GM19023 (cell line): ENCODE measurements around the gene LYRM4.

Source experiments
- ATAC-seq: cut with Tn5 transposase; IDR thresholded peaks from one replicate; pipeline ENCODE4 v1.9.1; 2021; ENCODE audit warnings: mild to moderate bottlenecking, moderate library complexity; ENCODE audit not compliant: unreplicated experiment

LYRM4 gene

DNA sequence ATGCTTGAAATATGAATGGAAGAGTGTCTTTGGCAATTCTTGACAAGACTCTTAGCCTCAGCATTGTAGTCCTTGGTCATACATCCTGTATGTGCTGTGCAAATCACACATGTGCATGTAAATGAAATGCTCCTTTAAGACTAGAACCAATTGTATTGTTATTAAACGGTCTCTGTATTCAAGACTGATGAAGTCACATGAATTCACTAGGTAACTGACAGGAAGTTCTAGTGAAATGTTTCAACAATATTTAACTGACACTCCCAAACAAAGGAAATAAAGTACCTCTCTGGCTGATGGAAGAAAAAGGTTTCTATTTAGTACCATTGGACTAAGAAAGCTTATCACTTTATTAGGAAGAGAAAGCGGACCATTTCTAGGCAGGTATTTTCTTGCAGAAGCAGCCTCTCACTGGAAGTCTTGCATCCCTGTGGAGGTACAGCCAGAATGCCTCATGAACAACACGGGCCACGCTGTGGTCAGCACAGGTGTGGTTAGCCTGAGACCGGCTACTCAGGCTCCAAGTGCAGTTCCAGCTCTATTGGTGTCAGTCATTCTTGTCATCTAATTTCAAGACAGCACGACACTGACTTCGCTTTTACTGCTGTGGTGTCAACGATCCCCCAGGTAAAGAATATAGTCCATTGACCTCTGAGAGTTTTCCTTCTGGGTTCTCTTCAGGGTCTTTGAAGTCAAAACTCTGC lies 158.3 kb downstream of the LYRM4 start:
- no peak for ATAC-seq

DNA sequence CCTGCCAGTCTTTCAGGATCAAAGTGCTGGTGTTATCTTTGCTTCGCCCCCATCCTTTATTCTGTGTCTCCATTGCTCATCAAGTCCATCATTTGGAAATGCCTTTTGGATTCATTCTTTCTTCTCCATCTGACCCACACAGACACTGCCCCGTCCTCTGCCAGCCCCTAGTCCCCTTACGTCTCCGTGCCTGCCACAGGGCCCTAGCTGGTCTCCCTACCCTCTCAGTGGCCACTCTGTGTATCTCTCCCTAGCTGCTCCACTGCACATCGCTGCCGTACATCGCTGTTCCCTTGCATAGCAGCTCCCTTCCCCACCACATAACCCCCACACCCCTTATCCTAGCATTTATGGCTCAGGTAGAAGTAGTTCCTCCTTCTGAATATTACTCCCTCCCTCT lies 159.9 kb downstream of the LYRM4 start:
- ATAC-seq: no peak

DNA sequence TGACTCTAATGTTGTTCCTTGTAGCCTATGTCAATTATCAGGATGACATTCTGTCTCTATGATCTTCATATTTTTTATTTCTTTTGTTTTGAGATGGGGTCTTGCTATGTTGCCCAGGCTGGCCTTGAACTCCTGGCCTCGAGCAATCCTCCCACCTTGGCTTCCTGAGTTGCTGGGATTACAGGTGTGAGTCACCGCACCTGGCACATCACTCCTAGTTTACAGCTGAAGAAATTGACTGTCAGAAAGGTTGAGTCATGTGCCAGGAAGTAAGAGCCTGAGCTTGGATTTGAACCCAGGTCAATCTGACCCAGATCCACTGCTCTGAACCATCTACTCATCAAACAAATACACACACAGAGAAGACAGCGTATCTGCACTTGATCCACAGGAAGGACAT lies 161.2 kb downstream of the LYRM4 start:
- no peak for ATAC-seq

DNA sequence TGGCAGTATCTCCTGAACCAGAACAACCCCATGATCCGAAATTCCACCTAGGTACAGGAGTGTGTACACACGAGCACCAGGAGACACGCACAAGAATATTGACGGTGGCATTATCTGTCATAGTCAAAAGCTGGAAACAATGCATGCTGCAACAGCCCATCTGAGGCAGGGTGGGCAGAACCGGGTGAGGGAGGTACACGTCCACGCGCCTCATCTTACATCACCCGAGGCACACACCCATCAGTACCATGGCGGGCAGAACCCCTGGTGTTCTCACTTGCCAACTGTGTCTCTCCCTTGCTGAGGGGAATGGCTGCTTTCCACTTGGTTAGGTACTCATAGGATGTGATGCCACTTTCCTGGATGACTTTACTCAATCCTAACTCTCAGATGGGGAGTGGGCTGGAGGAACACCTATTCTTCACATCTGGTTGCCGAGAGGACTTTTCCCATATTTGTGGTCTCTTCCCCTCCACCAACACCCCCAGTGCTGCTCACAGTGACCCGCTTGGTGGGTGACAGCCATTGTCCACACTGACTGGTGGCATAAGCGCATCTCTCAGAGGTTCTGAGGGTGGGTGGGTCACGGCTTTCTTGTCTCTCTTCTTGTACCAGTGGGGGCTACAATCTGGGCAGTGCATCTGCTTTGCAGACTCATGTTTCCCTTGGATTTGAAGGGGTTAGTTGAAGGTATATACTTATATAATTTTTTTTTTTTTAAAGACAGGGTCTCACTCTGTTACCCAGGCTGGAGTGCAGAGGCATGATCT lies 162.1 kb downstream of the LYRM4 start:
- no peak for ATAC-seq

DNA sequence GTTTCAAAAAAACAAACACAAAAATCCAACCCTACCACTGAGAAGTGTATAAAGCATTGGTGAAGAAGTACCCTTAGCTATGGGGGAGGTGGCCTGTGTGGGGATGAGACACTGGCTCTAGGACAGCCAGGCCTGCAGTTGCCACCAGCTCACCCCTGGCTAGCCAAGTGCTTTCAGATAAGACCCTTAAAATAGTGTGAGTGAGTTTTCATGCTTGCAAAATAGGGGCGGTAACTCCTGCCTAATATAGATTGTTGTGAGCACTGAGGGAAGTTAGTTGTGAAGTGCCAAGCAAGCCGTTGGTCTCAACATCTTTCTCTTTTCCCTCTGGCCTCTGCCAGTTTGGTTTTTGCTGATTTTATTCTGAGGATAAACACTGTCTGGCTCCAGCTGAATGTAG lies 164.3 kb downstream of the LYRM4 start:
- ATAC-seq: no peak

DNA sequence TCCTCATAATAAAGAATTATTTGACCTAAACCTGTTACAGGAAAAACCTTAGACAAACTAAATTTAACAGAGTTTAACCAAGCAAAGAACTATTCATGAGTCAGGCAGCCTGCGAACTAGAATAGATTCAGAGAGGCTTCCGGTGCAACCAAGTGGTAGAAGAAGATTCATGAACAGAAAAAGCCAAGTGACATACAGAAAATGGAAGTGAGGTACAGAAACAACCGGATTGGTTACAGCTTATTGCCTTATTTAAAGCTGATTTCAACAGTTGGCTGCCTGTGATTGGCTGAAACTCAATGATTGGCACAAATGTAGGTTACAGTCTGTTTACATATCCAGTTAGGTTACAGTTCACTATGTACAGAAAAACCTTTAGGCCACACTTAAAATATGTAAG lies 165.5 kb downstream of the LYRM4 start:
- ATAC-seq: peak; percentile 69

DNA sequence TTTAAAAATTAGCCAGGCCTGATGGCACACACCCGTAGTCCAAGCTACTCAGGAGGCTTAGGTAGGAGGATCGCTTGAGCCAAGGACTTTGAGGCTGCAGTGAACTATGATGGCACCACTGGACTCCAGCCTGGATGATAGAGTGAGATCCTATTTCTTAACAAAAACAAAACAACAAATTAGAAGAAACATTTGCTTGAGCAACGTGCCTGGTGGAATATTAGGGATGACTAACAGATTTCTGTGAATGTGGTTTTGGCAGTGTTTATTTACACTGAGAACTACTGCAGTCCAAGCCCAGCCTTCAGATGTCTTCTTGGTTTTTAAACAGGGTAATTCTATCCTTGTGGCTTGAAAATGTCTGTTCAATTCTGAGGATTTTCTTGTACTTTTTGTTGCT lies 166.4 kb downstream of the LYRM4 start:
- ATAC-seq: no peak

DNA sequence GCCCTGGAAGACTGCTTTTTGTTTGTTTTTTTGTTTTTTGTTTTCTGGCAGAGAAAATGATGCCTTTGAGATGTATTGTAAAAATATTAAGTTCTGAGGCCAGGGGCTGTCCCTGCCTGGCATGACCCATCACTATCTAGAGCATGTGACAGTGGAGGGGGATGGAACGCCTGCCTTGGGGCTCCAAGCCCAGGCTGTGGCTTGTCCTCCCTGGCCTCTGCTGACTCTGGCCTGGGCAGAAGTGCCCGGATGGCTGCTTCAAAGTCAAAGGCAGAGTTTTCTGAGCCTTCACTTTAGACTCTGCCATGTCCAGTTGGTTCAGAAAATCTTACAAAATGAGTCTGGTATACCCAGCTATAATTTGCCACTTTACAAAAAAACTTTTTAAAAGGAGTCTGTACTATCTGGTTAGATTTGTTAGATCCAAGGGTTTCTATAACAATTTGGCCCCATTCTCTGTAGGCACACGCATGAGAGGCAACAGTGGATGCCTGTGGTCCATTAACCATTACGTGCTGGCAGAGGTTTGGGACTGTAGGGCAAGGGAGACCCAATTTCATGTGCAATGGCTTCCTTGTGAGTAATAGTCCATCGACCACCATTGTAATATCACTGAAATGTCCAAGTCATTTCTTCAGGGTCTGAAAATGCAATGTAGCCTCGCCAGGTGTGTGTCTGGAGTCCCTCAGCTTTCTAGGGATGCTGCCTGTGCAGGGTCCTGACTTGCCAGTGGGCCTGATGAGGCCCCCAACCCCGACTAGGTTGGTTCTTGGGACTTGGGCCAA lies 167.3 kb downstream of the LYRM4 start:
- no peak for ATAC-seq

DNA sequence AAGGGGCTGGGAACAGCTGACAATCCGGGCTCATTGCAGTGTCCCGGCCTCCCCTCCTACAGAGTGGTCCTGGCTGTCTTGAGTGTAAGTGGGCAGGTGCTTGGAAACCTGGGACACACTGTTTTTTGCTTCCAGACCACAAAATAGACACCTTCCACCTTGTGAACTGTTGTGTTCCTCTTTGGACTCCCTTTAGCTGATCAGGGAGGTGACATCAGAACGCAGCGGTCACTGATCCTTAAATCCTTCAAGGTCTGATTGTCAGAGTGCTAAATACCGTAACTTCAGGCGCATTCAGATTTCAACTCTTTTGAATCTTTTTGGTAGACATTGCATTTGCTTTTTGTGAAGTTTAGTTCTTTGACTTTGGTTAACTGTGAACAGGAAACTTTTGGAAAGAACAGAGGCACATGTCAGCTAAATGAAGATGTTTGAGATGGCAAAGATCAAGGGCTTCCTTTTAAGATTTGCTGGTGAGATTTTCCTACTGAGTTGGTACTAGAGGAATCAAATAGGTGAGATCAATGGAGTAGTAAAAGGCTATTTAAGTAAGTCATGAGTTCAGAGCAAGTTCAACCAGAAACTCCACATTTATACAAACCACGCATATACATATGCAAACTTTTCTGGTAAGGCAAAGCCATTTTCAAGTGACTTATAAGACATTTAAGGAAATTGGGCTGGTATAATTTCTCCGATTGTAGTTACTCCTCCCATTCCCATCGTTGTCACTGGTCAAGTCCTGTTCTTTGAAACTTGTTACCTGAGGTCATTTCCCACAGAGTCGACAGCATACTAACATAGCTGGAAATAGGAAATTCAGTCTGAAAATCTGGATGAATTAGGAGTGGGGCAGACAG lies 169.3 kb downstream of the LYRM4 start:
- no peak for ATAC-seq

DNA sequence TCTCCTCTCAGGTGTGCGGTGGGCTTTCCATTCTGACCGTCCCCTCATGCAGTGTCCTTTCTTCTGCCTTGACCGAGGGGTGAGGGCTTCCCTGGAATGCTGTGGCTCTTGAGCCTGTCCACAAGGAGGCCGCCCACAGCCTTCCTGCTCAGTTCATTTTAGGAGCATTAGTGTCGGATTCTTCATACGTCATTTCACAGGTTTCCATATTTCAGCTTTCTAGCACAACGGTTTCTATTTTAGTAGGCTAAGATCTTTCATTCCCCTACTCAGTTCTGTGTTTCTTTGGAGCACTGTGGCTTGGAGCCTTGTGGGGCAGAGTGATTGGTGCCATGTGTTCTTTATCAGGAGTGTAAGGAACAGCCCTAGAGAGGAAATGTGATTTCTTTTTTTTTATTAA lies 170.1 kb downstream of the LYRM4 start:
- no peak for ATAC-seq

DNA sequence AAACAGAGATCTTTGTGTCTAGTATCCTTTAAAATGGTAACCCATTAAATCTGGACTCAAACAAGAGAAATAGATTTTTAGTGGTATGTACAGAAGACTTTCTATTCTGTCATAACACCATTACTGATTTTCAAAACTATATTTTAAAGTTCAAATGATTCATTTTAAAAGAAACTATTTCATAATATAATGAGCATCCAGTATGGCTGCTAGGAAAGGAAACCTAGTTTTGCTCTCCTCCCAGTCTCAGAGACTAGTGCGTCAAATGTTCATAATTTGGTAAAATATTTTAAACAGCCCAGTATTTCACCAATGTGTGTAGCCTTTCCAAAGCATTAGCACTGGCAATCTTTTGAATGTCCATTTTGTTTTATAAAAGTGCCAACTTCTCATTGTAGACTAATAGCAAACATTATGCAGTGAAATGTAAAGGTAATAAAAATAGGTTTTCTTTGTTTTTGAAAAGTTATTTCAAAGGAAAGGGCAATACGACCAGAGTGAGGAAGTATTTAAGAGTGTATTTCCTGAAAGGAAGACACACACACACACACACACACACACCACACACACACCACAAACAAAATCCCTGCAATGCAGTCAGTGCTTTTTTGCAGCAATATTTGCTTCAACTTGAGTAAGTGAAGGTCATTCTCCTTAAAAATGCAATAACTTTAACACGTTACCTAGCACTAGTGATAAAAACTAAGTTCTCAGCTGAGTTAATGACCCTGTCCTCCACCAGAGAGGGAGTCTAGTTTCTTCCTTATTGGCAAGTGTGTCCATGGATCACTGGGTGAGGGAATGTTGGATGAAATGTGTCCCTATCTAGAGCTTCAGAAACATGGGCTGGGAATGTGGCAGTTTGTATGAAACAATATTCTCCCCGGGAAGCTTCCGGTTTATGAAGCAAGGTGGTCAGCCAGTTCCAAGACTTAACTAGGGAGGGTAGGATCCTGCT lies 171.0 kb downstream of the LYRM4 start:
- no peak for ATAC-seq

DNA sequence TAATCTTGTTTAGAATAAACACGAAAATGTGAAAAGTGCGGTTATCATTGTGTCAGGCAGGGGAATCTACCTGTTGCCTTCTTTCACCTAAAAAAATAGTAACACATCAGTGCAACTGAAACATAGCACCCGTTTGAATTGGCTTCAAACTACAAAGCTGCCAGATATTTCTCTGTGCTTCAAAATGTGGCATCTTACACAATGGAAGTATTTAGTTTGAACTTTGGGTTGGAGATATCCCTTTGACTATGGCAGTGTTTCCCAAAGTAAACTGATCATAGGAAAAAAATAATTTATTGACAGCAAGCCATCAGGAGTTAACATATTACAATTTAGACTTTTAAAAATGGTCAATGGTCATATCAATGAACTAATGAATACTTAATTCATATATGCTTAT lies 172.0 kb downstream of the LYRM4 start:
- no peak for ATAC-seq

DNA sequence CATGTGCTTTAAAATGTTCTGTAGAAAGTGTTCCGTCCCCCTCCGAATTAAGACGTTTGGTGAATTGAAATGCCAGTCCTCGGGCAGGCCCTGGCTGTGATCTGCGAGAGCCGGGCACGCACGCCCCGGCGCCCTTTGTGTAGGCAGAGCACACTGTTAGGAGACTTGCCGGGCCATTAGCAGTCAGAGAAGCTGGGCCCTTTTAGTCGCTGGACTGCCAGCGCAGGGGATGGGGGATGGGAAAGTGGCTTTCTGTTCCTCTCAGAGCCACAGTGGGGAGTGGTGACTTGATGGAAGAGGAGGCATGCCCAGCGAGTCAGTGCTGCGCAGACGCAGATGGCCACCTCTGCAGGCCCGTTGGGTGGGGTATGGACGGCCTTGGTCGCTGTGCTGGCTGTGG lies 173.4 kb downstream of the LYRM4 start:
- no peak for ATAC-seq

DNA sequence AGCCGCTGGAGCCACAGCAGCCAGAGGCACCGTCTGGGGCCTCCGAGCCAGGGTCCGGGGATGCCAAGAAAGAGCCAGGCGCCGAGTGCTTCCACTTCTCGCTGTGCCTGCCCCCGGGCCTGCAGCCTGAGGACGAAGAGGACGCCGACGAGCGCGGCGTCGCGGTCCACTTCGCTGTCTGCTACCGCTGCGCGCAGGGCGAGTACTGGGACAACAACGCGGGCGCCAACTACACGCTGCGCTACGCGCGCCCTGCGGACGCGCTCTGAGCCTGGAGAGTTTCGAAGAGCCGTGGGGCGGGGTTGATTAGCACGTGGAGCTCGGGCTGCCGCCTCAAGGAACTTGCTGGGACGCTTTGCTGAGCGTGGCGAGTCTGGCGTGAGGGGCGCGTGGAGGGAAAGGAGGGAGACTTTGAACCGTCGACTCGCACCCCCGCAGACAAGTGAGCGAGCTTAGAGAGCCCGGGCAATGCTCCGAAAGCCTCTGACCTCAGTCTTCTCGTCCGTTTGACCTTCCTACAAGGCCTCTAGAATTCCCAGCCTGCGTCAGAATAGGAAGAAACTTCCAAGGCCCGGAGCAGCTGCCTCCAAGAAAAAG lies 174.4 kb downstream of the LYRM4 start:
- no peak for ATAC-seq

DNA sequence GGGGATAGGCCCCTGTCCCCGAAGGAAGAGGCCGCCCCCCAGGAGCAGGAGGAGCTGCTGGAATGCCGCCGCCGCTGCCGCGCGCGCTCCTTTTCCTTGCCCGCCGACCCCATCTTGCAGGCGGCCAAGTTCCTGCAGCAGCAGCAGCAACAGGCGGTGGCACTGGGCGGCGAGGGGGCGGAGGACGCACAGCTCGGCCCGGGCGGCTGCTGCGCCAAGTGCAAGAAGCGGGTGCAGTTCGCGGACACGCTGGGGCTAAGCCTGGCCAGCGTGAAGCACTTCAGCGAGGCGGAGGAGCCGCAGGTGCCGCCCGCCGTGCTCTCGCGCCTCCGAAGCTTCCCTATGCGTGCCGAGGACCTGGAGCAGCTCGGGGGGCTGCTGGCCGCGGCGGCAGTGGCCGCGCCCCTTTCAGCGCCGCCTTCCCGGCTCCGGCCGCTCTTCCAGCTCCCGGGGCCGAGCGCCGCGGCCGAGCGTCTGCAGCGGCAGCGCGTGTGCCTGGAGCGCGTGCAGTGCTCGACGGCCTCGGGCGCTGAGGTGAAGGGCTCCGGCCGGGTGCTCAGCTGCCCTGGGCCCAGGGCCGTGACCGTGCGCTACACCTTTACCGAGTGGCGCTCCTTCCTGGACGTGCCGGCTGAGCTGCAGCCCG lies 175.0 kb downstream of the LYRM4 start:
- peak; percentile 13 for ATAC-seq

DNA sequence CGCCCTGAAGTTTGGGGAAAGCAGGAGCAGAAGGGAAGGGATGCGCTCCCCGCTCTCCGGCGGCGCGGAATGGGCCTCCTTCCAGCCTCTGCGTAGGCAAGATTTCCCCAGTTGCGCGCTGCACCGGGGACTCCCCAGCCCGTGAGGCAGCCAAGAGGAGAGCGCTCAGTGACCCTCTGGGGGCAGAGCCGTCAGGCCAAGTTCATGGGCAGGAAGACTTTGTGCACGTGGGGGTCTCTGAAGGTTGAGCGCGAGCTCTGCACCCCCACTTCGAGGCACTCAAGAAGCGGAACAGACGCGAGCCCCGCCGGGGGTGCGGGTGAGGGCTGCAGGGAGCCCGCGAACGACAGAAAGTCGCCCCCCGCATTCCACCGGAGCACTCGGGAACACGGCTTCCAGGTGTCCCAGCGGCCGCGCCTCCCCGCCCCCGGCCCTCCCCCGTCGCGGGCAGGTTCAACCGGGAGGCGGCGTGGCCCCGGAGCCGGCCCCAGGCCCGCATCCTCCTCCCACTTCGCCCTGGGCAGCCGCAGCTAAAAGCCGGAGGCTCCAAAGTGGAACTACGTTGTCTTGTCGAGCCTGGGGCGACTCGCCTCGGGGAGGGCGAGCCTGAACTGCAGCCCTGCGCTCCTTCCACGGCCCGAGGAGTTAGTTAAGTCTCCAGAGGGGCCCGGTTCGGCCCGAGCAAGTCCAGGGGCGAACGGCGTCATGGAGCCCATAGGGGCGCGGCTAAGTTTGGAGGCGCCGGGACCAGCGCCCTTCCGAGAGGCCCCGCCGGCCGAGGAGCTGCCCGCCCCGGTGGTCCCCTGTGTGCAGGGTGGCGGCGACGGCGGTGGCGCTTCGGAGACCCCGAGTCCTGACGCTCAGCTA lies 175.7 kb downstream of the LYRM4 start, which contains the start of gene PPP1R3G:
TSS of gene PPP1R3G (plus strand) at position 561 of the 867 bp plus-strand sequence. CDS start at position 706, 145 bp downstream.
- peak; percentile 54 for ATAC-seq

DNA sequence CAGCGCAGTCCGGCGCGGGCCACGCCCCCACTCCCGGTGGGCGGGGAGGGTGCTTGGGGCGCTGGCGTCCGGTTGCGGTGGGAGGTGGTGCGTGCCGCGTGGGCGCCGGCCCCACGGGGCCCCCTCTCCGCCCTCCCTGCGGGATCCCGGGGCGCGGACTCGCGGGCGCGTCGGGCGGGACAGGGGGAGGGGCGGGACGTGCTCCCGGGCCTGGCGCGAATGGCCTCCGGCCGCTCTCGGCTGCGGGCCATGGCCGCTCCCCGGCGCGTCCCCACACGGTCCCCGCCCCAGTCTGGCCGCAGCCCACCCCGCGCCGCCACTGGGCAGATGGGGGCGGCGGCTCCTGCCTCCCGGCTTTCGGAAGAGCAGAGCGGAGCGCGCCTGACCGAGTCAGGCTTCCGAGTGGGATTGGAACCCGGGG lies 176.4 kb downstream of the LYRM4 start:
- peak; percentile 41 for ATAC-seq
